GM19463 (cell line): Measurements from ENCODE around the gene DAB1.

Experiments
- ATAC-seq: cut with Tn5 transposase; IDR thresholded peaks from one replicate; pipeline ENCODE4 v1.9.1; 2021; ENCODE audit warnings: mild to moderate bottlenecking, moderate library complexity; ENCODE audit not compliant: unreplicated experiment

Gene DAB1

DNA sequence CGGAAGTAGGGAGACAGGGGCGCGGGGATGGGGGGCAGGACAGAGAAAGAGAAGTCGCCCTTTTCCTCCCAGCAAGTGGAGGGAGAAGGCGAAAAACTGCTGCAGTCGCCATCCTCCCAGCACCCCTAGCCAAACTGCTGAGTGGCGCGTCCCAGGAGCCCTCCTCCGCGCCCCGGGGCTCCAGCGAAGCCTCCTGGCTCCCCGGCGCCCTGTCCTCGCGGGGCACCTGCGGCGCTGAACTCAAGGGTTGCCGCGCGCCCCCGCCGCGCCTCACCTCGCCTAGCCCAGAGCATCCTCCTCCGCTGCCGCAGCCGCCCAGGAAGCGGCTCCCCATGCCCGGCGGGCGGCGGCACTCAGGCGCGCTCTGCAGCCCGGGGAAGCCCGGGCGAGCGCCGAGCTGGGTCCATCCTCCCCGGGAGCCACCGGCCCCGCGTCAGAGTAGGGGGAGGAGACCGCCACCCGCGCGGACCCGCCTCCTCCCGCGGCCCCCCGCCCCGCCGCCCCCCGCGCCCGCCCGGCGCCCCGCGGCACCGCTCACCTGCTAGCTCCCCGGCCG lies at the start of gene DAB1:
Gene DAB1 (minus strand): TSS at position 405 of the 556 bp plus-strand sequence. CDS start 133,030 bp downstream, outside the sequence.
- ATAC-seq, result no peak

DNA sequence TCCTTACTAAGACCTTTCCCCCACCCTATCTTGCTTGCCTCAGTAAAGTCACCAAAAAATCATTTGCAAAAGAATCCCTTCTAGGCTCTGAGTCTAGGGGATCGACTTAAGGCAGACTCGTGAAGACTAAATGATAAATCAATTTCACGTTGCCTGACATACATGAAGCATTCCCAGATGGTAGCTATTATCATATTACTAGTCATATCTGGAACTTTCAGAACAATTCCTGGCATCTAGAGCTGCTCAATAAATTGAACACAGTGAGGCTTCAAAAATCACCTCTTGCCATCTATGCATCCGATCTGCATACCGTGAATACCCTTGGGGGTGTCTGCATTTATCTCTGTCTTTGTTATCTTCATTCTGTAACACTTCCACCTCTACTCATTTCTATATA lies 49.6 kb upstream of the DAB1 start:
- ATAC-seq, result no peak

DNA sequence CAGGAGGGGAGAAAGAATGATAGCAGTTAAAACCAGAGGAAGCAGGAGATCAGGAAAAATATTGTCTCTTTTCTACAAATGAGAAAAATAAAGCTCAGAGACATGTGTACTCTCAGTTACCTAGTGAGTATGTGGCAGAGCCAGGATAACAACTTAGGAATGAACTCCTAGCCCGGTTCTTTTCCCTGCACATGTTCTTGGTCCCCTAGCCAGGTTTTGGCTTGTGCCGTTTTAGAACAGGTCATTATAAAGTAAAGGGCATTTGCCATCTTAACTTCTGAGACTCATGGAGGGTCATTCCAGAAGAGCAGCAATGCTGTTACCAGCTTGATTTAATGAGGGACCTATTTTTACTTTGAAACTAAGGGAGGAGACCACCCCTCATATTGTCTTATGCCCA lies 48.1 kb upstream of the DAB1 start:
- ATAC-seq, result no peak

DNA sequence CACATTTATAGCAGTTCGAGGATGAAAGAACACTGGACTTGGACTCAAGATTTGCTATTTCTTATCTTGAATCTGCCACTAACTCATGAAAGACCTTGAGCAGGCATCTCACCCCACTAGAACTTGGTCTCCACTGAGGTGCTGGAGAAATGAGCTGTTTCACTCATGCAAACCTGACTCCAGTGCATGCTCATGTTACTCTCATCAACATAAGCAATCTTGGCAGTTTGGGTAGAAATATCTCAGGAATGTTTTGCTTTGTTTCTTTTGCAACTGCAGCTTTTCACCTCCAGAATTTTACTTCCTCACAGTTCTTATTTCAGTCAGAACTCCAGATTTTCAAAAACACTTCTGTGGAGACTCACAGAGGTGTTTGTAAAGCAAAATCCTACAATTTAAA lies 46.2 kb upstream of the DAB1 start:
- no peak for ATAC-seq

DNA sequence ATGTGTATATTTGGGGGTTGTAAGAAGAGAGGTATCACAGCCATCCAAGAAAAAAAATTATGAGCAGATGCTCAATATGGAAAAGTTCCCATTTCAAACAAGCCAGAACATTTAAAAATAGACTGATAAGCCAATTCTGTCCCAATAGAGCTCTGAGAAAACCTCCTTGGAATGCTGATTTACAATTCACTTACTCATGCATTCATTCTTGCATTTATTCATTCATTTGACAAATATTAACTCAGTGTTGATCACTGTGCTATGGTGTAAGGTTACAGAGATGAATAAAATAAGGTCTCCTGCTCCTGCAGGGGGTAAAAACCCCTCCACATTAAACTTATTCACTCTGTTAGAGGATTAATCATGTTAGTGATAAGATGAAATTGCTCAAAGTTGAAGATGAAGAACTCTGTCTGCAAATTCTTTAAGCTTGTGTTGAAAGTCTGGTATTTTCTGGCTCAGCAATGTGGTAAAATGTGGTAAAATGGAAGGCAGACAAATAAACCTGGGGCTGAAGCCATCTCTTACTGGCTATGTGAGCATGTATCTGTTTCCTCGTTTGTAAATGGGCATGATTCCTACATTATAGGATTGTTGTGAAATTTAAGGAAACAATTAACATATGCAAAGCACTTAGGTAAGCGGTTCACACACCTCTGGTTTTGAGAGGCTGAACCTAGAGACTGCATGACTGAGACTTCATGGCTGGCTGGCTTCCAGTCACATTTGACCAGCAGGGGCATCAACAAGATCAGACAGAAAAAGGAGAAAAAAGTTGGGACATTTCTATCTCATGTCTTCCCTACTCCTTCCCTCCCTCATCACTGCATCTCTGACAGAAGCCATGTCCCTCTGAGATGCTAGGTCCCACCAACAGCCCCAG lies 45.0 kb upstream of the DAB1 start:
- ATAC-seq, result no peak

DNA sequence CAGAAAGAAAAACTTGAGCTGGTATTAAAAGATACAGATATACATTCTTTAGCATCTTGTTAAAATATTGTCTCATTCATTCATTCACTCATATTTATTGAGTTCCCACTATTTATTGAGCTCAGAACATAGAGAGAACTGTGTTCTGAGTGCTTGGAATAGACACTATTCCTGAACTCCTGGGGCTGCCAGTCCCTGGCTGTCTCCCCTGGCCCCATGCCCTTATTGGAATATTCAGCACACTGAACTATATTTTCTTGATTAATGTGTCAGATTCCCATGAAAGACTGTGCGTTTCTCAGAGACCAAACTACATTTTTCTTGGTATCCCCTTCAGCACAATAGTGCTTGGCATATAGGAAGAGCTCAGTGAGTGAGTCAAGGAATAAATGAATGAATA lies 44.0 kb upstream of the DAB1 start:
- no peak for ATAC-seq

DNA sequence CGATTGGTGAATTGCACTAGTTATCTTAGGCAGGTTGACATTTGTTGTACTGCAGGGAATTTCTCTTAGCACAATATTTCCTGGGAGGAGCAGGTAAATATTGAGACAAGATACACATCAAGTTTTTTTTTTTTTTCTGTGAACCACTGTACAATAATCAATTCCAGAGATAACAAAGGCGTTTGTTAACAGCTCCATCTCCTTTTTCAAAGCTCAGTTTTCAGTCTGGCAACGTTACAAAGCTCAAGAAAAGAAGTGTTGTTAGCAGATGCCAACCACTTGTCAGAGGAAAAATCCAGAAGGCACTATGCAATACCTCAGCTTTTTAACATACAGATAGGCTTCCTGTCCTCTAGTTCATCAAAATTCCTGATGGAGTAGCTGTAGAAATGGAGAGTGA lies 40.9 kb upstream of the DAB1 start:
- no peak for ATAC-seq

DNA sequence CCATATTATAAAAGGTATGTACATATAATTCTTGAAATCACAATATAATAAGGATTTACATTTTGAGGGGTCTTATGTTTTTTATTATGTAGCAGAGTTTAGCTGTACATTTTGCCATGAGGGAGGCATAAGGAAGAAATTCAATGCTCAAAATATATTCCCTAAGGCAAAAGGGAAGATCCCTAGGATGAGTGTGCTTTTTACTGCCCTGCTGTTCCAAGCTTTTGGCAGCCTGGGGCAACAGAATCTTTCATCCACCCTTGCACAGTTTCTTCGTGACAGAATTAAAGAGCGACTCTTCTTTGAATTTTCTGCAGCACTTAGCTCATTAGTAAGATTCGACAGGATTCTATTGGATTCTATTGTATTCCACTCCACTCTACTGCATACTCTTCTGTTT lies 39.5 kb upstream of the DAB1 start:
- ATAC-seq, result no peak

DNA sequence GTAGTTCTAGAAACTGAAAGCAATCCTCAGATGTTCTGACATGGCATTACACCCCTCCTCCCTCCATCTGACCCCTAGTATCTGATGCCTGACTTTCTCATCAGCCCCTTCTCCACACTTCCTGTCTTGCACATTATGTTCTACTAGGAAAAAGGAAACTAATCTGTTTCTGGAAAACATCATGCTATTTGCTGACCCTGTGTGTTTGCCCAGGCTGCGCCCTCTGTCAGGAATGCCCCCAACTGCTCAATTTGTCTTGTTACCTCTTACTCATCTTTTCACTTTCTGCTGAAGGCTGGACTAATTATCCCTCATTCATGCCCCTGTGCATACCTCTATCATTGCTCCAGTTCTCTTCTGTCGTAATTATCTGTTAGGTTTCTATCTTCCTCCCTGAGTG lies 37.5 kb upstream of the DAB1 start:
- no peak for ATAC-seq

DNA sequence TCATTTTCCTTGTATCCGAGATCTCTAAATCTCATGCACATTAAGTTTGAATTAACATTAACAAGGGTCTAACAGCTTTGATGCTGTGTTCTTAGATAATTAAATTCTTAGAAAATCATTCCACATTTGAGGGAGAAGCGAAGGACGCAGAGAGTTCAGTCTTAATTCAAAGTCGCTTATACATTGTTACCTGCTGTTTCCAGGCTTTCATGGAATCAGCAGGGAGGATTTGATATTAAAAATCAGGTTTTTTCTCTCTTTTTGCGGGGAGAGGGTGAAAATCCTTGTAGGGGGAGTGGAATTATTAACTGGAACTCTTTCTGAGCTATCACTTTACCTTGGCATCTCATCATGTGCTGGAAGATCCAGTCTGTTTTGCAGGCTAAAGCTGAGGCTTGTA lies 27.7 kb upstream of the DAB1 start:
- no peak for ATAC-seq

DNA sequence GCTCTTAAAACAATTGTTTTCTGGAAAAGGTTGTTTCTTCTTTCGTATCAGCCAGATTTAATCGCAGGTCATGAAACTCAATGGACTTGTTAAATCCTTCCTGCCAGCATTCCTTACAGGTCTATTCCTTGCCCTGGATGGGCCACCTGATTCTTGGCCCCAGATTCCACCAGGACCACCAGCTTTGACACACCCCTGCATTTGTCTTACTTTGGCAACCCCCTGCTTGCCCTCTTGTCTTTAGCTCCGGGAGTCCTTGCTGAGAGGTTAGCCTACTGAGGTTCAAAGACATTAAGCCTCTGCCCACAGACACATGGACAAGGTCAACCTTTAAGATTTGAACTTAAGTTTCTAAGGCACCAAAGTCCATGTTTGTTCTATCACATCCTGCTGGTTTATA lies 27.1 kb upstream of the DAB1 start:
- no peak for ATAC-seq

DNA sequence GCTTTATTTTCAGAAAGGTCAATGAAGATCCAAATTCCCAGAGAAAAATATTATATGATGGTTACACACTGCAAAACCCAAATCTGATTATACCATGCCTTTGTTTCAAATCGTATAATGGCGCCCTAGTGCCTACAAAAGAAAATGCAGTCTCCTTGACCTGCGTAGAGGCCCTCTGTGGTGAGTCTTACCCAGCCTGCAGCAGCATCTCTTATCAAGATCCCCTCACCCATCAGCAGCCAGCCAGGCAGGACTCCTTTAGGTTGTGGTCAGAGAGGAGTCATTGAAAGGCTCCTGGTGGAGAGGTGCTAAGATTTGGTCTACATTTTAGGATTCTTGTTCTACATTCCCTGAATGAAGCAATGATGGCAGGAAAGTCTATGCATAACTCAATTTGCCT lies 23.7 kb upstream of the DAB1 start:
- ATAC-seq, result no peak

DNA sequence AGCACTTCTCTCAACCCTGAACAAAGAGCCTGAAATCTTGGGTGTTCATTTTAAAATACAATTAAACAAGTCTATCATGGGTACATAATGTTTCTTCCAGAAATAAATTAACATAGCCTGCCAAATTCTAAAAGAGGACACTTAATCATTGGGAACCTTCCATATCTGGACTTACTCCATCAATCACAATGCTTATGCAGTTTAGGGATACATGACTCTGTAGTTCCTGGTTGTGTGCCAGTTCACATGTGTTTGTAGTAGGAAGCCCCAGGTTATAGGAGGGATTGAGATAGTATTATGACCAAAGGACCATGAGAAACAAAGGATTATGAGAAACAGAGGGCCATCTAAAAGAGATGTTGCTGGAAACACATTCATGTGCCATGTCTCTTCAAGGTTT lies 19.1 kb upstream of the DAB1 start:
- no peak for ATAC-seq

DNA sequence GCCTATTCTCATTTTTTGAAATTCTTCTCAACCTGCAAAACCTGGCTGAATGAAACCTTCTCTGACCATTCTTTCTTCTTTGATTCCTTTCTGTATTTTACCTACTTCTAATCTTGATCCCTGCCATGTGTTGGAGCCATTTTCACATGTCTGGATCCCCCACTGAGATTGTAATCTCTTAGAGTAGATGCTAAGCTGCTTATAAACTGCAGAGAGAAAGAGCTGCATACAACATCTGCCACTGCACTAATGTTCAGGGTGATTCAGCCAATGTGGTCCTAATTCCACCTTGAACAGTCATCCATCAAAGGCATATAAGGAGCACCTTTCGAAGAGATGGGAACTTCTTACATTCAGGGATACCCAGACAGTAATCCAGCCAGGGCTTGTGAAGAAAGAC lies 16.2 kb upstream of the DAB1 start:
- ATAC-seq, result no peak

DNA sequence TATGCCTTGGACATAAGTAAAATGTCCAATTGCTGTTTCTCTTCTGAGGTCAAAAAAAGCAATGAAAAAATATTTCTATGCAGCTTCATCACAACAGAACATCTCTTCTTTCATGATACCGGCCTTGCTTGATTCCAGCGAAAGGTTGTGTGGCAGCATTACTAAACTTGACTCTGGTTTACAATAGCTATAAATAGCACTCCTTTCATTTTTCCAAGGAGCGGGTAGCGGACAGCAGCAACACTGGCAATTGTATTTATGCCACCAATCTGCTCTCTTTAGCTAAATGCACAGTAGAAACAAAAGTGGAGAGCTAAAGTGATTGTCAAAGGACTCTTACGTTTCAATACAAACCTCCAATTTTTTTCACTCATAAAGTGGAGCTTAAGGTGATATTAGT lies 7.5 kb upstream of the DAB1 start:
- ATAC-seq, result no peak

DNA sequence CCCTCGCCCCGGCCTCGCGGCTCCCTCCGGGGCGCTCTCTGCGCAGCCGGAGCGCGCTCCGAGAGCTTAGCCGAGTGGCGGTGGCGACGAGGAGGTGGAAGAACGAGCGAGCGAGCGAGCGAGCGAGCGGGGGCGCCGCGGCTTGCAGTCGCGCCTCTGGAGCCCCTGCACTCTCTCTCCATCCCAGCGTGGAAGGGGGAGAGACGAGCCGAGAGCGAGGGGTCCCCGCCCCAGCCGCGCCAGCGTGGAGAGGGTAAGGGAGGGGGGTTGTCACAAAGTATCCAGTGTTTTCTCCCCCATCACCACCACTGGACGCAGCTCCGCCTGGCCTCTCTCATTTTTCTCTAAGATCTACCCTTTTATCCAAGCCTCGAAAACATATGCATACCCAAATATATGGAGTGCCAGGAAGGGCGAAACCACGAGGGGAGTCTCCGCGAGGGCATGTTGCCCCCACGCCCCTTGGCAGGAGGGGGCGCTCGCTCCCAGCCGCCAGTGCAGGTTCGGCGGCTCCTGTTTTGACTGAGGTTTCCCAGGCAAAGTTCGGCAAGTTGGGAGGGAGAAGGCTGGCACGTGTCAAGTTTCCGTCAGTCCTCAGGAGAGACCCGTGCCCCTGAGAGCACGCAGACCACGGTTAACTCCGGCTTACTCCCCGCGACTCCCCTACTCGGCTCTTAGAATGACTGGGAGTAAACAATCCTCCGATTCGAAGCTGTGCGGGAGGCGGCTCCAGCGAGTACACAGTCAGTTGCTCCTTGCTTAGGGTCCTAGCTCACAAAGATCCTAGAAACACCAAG lies 569 bp upstream of the DAB1 start:
- no peak for ATAC-seq

DNA sequence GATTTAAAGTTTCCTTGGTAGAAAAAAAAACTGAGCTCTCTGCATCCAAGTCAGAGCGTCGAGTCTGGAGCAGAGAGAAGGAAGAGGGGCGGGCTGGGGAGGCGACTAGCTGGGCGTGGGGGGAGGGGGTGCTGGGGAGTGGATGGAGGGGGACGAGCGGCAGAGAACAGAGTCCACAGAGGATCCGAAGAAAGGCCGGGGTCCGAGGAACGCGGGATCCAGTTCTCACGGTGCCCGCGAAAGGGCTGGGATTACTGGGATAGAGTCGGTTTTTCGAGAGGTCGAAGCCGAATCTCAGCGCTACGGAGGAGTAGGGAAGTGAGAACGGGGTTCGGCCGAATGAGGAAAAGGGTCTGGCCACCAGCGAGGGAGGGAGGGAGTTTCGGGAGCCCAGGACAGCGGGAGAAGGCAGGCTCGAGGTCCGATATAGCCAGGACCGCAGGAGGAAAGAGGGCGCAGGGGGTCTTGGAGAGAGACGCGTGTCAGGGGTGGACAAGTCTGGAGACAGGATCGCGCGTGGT lies 665 bp downstream of the DAB1 start:
- ATAC-seq, result no peak

DNA sequence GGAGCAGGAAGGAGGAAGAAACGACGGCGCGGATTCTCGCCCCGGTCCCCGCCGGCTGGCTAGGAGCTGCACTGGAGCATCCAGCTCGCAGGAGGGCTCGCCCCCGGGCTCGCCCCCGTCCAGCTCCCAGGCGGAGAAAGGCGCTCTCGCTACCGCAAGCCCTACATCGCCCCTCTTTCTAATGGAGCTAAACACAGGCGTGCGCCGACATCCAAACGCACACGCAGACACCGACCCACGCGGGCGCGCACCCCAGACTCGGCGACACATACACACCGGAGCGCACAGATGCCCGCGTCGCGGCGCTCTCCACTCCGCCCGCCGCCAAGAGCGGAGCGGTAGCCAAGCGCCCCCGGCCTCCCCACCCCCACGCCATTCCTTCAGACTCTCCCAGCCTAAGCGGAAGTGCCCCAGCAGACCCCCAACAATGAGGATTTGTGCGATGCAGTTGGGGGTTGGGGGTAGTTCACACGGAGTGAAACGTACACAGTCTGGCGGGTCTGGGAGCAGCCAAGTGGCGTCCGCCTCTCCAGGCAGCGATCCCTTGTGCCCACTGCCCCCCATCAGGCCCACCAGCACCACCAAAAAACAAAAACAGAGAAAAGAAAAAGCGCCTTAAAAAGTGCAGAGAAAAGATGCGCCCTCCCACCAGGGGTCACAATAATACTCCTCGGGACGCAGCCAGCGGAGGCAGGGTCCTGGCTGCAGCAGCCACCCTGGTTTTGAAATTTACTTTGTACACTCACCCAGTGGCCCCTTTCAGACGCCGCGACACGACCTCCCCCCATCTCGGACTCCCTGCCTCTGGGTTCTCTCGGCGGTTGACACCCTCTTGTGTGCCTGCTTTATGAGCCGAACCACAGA lies 1.4 kb downstream of the DAB1 start:
- ATAC-seq, result no peak

DNA sequence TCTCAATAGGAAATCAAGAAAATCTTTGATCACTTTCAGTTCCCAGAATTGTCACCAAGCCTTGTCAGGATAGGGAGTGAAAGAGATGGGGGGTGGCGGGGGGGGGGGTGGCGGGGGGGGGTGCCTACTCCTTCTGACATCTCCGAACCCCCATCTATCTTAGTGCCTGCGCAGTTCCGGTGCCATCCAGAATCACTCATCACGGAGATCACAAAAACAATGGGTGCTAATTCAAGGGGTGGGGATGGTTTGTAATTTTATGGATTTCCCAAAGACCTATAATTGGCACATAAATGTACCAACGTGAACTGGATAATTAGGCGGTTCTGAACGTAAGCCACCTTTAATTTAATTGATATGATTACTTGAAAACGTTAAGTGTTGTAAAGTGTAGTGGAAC lies 2.1 kb downstream of the DAB1 start:
- ATAC-seq, result no peak

DNA sequence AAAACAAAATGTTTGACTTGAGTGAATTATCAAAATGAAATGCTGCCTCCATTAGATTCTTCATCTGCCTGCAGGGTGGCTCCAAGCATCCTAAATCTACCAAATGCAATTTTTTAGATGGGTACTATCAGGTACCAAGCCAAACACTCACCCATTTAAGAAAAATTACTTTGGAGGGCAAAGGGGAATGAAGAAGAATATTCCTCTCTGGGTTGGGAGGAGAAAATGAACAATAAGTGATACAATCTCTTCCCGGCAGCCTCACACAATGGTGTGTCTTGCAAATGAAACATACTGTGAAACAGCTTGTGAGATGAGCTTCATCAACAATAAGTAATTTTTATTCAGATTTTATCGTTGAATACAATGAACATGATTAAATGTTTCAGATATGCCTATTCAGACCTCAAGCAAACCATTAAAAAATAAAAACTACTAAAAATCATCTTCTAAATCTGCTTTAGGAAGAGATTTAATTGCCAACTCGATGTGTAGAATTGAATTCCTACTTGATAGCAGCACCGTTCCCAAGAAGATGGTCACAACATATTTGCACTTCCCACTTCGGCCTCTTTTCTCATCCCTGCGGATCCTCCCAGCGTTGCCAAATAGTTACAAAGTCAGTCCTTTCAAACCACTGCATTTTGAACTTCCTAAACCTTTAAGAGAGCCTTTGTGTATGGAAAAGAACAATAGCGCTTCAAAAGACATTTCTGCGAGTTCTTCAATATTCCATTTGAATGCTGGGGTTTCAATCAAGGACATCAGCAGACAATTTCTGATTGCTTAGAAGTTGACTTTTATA lies 2.7 kb downstream of the DAB1 start:
- ATAC-seq, result no peak
